ENCODE data around the gene MMAB.

DNA sequence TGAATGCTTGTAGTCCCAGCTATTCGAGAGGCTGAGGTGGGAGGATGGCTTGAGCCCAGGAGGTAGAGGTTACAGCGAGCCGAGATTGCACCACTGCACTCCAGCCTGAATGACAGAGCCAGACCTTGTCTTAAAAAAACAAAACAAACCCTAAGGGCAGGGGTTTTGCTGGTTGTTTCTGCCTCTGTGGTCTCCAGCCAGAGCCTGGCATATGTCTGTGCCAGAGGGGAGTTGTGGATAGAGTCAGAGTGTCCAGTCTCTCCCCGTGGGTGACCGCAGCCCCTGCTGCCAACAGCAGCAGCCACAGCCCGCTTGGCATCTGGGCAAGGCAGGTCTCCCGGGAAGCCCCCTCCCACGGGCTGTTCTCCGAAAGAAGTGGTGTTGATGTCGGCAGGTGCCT is 37.9 kb upstream of the MMAB start:
- TF ChIP-seq, protein P1, sequence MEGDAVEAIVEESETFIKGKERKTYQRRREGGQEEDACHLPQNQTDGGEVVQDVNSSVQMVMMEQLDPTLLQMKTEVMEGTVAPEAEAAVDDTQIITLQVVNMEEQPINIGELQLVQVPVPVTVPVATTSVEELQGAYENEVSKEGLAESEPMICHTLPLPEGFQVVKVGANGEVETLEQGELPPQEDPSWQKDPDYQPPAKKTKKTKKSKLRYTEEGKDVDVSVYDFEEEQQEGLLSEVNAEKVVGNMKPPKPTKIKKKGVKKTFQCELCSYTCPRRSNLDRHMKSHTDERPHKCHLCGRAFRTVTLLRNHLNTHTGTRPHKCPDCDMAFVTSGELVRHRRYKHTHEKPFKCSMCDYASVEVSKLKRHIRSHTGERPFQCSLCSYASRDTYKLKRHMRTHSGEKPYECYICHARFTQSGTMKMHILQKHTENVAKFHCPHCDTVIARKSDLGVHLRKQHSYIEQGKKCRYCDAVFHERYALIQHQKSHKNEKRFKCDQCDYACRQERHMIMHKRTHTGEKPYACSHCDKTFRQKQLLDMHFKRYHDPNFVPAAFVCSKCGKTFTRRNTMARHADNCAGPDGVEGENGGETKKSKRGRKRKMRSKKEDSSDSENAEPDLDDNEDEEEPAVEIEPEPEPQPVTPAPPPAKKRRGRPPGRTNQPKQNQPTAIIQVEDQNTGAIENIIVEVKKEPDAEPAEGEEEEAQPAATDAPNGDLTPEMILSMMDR (IDR thresholded peaks at IDR 0.05), result no peak
- no peak for TF ChIP-seq EZH2 (IDR thresholded peaks at IDR 0.05)
